H9 (cell line): Measurements from ENCODE around the gene COPG1. TPM values are rescaled to one million over a fixed set of nuclear protein-coding genes. Genes with fewer than 3 reads are reported as not detected.

Source experiments
- DNase-seq: peaks from one replicate; pipeline ENCODE4 v3.0.0-alpha.2; 2017
- H2AFZ ChIP-seq: one replicate; pipeline ENCODE4 v1.6.1; 2013; ENCODE audit warnings: mild to moderate bottlenecking, low read length, control low read depth, moderate library complexity
- H2AK5ac ChIP-seq: 2 replicates; pipeline ENCODE4 v1.6.1; 2013; ENCODE audit warnings: low read length, control low read depth, mixed read lengths; ENCODE audit not compliant: insufficient read length
- H2BK120ac ChIP-seq: one replicate; pipeline ENCODE4 v1.6.1; 2013; ENCODE audit warnings: low read depth, mild to moderate bottlenecking, low read length, control low read depth, inconsistent platforms; ENCODE audit not compliant: poor library complexity, severe bottlenecking
- H2BK12ac ChIP-seq: 2 replicates; pipeline ENCODE4 v1.6.1; 2013; ENCODE audit warnings: low read length, control low read depth, mixed read lengths, low read depth; ENCODE audit not compliant: insufficient read length
- H2BK15ac ChIP-seq: 2 replicates; pipeline ENCODE4 v1.6.1; 2013; ENCODE audit warnings: low read depth, low read length, control low read depth
- H2BK20ac ChIP-seq: one replicate; pipeline ENCODE4 v1.6.1; 2013; ENCODE audit warnings: low read depth, mild to moderate bottlenecking, low read length, control low read depth, inconsistent platforms; ENCODE audit not compliant: poor library complexity, severe bottlenecking
- H2BK5ac ChIP-seq: 2 replicates; pipeline ENCODE4 v1.6.1; 2013; ENCODE audit warnings: low read length, control low read depth, mixed read lengths; ENCODE audit not compliant: insufficient read length
- H3K14ac ChIP-seq: 2 replicates; pipeline ENCODE4 v1.6.1; 2013; ENCODE audit warnings: low read length, control low read depth; ENCODE audit not compliant: insufficient read depth
- H3K18ac ChIP-seq: 2 replicates; pipeline ENCODE4 v1.6.1; 2013; ENCODE audit warnings: low read depth, mild to moderate bottlenecking, mixed read lengths, low read length, control low read depth; ENCODE audit not compliant: insufficient read length
- H3K23ac ChIP-seq: 2 replicates; pipeline ENCODE4 v1.6.1; 2013; ENCODE audit warnings: low read length, control low read depth, mixed read lengths, low read depth; ENCODE audit not compliant: insufficient read length
- H3K23me2 ChIP-seq: 2 replicates; pipeline ENCODE4 v1.6.1; 2013; ENCODE audit warnings: low read depth, mild to moderate bottlenecking, mixed read lengths, low read length, control low read depth; ENCODE audit not compliant: insufficient read length, poor library complexity, severe bottlenecking
- H3K27ac ChIP-seq: 2 replicates; pipeline ENCODE4 v1.5.1; 2013; ENCODE audit warnings: low read length, control low read depth, mixed read lengths, low read depth; ENCODE audit not compliant: insufficient read length
- H3K27me3 ChIP-seq: 2 replicates; pipeline ENCODE4 v1.6.1; 2013; ENCODE audit warnings: low read length, control low read depth, inconsistent platforms; ENCODE audit not compliant: insufficient read depth
- H3K4ac ChIP-seq: 2 replicates; pipeline ENCODE4 v1.6.1; 2013; ENCODE audit warnings: low read depth, mild to moderate bottlenecking, control low read depth, inconsistent platforms, low read length, moderate library complexity
- H3K4me1 ChIP-seq: 2 replicates; pipeline ENCODE4 v1.6.1; 2013; ENCODE audit warnings: low read length, control low read depth, inconsistent platforms; ENCODE audit not compliant: insufficient read depth
- H3K4me2 ChIP-seq: 2 replicates; pipeline ENCODE4 v1.6.1; 2013; ENCODE audit warnings: low read length, control low read depth, mixed read lengths; ENCODE audit not compliant: insufficient read length, insufficient read depth
- H3K56ac ChIP-seq: 2 replicates; pipeline ENCODE4 v1.6.1; 2013; ENCODE audit warnings: low read depth, mild to moderate bottlenecking, mixed read lengths, low read length, control low read depth; ENCODE audit not compliant: insufficient read length
- H3K79me1 ChIP-seq: 2 replicates; pipeline ENCODE4 v1.6.1; 2013; ENCODE audit warnings: low read depth, mild to moderate bottlenecking, moderate library complexity, low read length, control low read depth, inconsistent platforms; ENCODE audit not compliant: insufficient read depth, poor library complexity, severe bottlenecking
- H3K79me2 ChIP-seq: 2 replicates; pipeline ENCODE4 v1.6.1; 2013; ENCODE audit warnings: low read length, control low read depth, inconsistent platforms; ENCODE audit not compliant: insufficient read depth
- H3K9ac ChIP-seq: 2 replicates; pipeline ENCODE4 v1.6.1; 2013; ENCODE audit warnings: low read length, control low read depth, mixed read lengths; ENCODE audit not compliant: insufficient read length; ENCODE audit errors: extremely low read depth
- H3K9me3 ChIP-seq: one replicate; pipeline ENCODE4 v1.6.1; 2013; ENCODE audit warnings: low read depth, low read length, inconsistent platforms; ENCODE audit not compliant: control insufficient read depth
- H3T11ph ChIP-seq: one replicate; pipeline ENCODE4 v1.6.1; 2013; ENCODE audit warnings: mild to moderate bottlenecking, low read length, control low read depth, inconsistent platforms
- H4K20me1 ChIP-seq: one replicate; pipeline ENCODE4 v1.6.1; 2013; ENCODE audit not compliant: control insufficient read depth, insufficient read length, insufficient read depth
- H4K5ac ChIP-seq: 2 replicates; pipeline ENCODE4 v1.6.1; 2013; ENCODE audit warnings: low read depth, mild to moderate bottlenecking, mixed read lengths, low read length, control low read depth; ENCODE audit not compliant: insufficient read length
- H4K8ac ChIP-seq: replicated peaks from 2 replicates; pipeline ENCODE4 v1.6.1; 2013; ENCODE audit warnings: low read length, control low read depth, mixed read lengths, low read depth; ENCODE audit not compliant: insufficient read length
- H4K91ac ChIP-seq: 2 replicates; pipeline ENCODE4 v1.6.1; 2013; ENCODE audit warnings: low read depth, mild to moderate bottlenecking, moderate library complexity, mixed read lengths, low read length, control low read depth; ENCODE audit not compliant: insufficient read length
- H3K27ac Mint-ChIP-seq, 3 experiments: 2 replicates in 2 of 3; 3 replicates in 1 of 3; pipeline ENCODE4 v1.8.0; 2020 to 2021; ENCODE audit warnings: mixed read lengths in 3 of 3, mild to moderate bottlenecking in 1 of 3, moderate library complexity in 1 of 3
- H3K27me3 Mint-ChIP-seq: 2 replicates; pipeline ENCODE4 v1.8.0; 2021; ENCODE audit warnings: low read depth, mild to moderate bottlenecking, moderate library complexity, mixed read lengths
- H3K36me3 Mint-ChIP-seq, 3 experiments: 2 replicates in 2 of 3; 3 replicates in 1 of 3; pipeline ENCODE4 v1.8.0; 2020 to 2021; ENCODE audit warnings: low read depth in 3 of 3, mixed read lengths in 3 of 3; ENCODE audit not compliant: insufficient read depth in 1 of 3
- H3K4me1 Mint-ChIP-seq, 2 experiments: 2 replicates each; pipeline ENCODE4 v1.8.0; 2020; ENCODE audit warnings: mixed read lengths in 2 of 2
- H3K4me3 Mint-ChIP-seq, 2 experiments: 2 replicates in 1 of 2; 3 replicates in 1 of 2; pipeline ENCODE4 v1.8.0; 2020 to 2021; ENCODE audit warnings: mild to moderate bottlenecking in 2 of 2, mixed read lengths in 2 of 2, moderate library complexity in 1 of 2
- H3K9me3 Mint-ChIP-seq, 2 experiments: 2 replicates in 1 of 2; 3 replicates in 1 of 2; pipeline ENCODE4 v1.8.0; 2020; ENCODE audit warnings: mild to moderate bottlenecking in 2 of 2, mixed read lengths in 2 of 2, moderate library complexity in 1 of 2
- WGBS: extraction: QIAGEN DNeasy Blood & Tissue Kit; methylation state at CpG from one replicate; pipeline ENCODE4 v1.1.7; 2013; ENCODE audit warnings: missing lambda C conversion rate, low lambda C conversion rate, mixed read lengths; ENCODE audit not compliant: insufficient read length; ENCODE audit errors: extremely low coverage; 5-methylcytosine and 5-hydroxymethylcytosine counted together
- total RNA-seq: library from RNA; stranded (reverse); gene quantifications from 2 replicates; pipeline ENCODE4 v1.2.1, GENCODE V29; 2021
- TF ChIP-seq, protein P1 (sequence below): fragments of 200-600 bp; sonication (generic); conservative IDR thresholded peaks from 3 replicates; pipeline ENCODE4 v1.8.0; 2021; ENCODE audit warnings: antibody characterized with exemption, mild to moderate bottlenecking

COPG1 gene
- total RNA-seq, 1 experiment from 2014 or later: 147 TPM

DNA sequence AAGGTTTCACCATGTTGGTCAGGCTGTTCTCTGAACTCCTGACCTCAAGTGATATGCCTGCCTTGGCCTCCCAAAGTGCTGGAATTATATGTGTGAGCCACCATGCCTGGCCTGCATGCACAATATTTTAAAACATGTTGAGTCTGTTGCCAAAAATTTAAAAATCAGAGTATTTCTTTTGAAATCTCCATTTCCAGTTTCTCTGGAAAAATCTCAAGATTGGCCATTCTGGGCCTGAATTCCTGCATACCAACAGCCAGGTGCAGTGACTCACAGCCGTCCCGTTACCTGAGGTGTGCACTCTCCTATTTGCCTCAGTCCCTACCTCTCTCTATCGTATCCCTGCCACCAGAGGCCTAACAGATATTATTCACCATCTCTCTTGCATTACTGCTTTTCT is 15.0 kb upstream of the COPG1 start:
- Histone ChIP-seq H2BK20ac (no peak overlapping the region), H2BK12ac (no peak overlapping the region), H3K9ac (no peak overlapping the region), H3K79me2 (no peaks in the 10 kb centered on the region), H3K23me2 (no peaks in the 10 kb centered on the region), H3K18ac (no peak overlapping the region), H3K56ac (no peak overlapping the region), H2AFZ (no peak overlapping the region), H4K91ac (no peak overlapping the region), H3K27me3 (no peaks in the 10 kb centered on the region), H4K20me1 (no peaks in the 10 kb centered on the region), H3K9me3 (no peaks in the 10 kb centered on the region), H3K27ac (no peak overlapping the region), H3K4me1 (no peaks in the 10 kb centered on the region; the same call in 1 of the 2 replicates), H2BK5ac (no peak overlapping the region), H2BK120ac (no peak overlapping the region), H3K23ac (no peak overlapping the region), H2BK15ac (no peak overlapping the region), H3K4ac (no peak overlapping the region), H3T11ph (no peak overlapping the region), H4K8ac (no peak overlapping the region), H3K14ac (no peak overlapping the region), H4K5ac (no peak overlapping the region), H3K79me1 (no peaks in the 10 kb centered on the region), H2AK5ac (no peak overlapping the region), H3K4me2 (no peak overlapping the region)
- TF ChIP-seq, protein P1, sequence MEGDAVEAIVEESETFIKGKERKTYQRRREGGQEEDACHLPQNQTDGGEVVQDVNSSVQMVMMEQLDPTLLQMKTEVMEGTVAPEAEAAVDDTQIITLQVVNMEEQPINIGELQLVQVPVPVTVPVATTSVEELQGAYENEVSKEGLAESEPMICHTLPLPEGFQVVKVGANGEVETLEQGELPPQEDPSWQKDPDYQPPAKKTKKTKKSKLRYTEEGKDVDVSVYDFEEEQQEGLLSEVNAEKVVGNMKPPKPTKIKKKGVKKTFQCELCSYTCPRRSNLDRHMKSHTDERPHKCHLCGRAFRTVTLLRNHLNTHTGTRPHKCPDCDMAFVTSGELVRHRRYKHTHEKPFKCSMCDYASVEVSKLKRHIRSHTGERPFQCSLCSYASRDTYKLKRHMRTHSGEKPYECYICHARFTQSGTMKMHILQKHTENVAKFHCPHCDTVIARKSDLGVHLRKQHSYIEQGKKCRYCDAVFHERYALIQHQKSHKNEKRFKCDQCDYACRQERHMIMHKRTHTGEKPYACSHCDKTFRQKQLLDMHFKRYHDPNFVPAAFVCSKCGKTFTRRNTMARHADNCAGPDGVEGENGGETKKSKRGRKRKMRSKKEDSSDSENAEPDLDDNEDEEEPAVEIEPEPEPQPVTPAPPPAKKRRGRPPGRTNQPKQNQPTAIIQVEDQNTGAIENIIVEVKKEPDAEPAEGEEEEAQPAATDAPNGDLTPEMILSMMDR: no peak
- Mint-ChIP-seq H3K4me3 (no peak overlapping the region), H3K9me3 (no peaks in the 10 kb centered on the region), H3K4me1 (peaks cover 3 to 4% of the 10 kb centered on the region in 2 experiments), H3K27me3 (no peaks in the 10 kb centered on the region), H3K27ac (no peak overlapping the region), H3K36me3 (no peaks in the 10 kb centered on the region)
- no peak for DNase-seq
- no CpG with 5 or more reads among the region's 3 CpGs for WGBS
